IMR-90 (cell line): ENCODE results near the gene WIPI1. TPM values are rescaled to one million over a fixed set of nuclear protein-coding genes. Genes with fewer than 3 reads are reported as not detected.
A peak's percentile ranks its signal among the peaks of the same experiment; 100 is the strongest.

ENCODE experiments used
- ATAC-seq: fragments of 200-7000 bp; cut with Tn5 transposase; 2 replicates; pipeline ENCODE4 v1.9.1; 2020; ENCODE audit warnings: low read depth, mild to moderate bottlenecking, moderate library complexity
- BruUV-seq: library from RNA; stranded (reverse); fragments of 400-500 nt; replicated peaks from 2 replicates; lab custom pipeline; 2021; lab: Mats Ljungman, UMichigan
- CTCF ChIA-PET: fragments of 300-600 bp; formaldehyde crosslinking; extraction: SDS; loops from one replicate; lab custom pipeline; 2021; ENCODE audit warnings: antibody characterized with exemption; lab: Yijun Ruan, JAX
- POLR2A ChIA-PET: fragments of 300-600 bp; sonication (Branson Sonifier 250); formaldehyde crosslinking; loops from one replicate; lab custom pipeline; 2022; ENCODE audit warnings: antibody characterized with exemption; ENCODE audit not compliant: unreplicated experiment; lab: Charles Lee
- DNase-seq: peaks from one replicate; pipeline ENCODE4 v3.0.0; 2013
- H2AFZ ChIP-seq: replicated peaks from 2 replicates; pipeline ENCODE3; 2013; ENCODE audit warnings: low read length, mild to moderate bottlenecking; ENCODE audit not compliant: poor library complexity
- H2AK5ac ChIP-seq: 2 replicates; pipeline ENCODE4 v1.6.1; 2013; ENCODE audit warnings: low read depth, low read length, inconsistent platforms
- H2AK9ac ChIP-seq: replicated peaks from 2 replicates; pipeline ENCODE3; 2013; ENCODE audit warnings: mild to moderate bottlenecking, low read depth, low read length, moderate library complexity; ENCODE audit not compliant: poor library complexity
- H2BK120ac ChIP-seq: 2 replicates; pipeline ENCODE4 v1.6.1; 2013; ENCODE audit warnings: low read depth, low read length, inconsistent platforms
- H2BK15ac ChIP-seq: 3 replicates; pipeline ENCODE4 v1.6.1; 2013; ENCODE audit warnings: low read depth, low read length, inconsistent platforms
- H2BK20ac ChIP-seq: 2 replicates; pipeline ENCODE4 v1.6.1; 2013; ENCODE audit warnings: low read depth, mild to moderate bottlenecking, inconsistent platforms, low read length, moderate library complexity
- H2BK5ac ChIP-seq: 2 replicates; pipeline ENCODE4 v1.6.1; 2013; ENCODE audit warnings: mild to moderate bottlenecking, low read depth, low read length, inconsistent platforms; ENCODE audit not compliant: poor library complexity, severe bottlenecking
- H3K14ac ChIP-seq: replicated peaks from 2 replicates; pipeline ENCODE4 v1.6.1; 2013; ENCODE audit warnings: low read depth, low read length, inconsistent platforms
- H3K18ac ChIP-seq: 2 replicates; pipeline ENCODE4 v1.6.1; 2013; ENCODE audit warnings: low read depth, low read length, control low read depth
- H3K23ac ChIP-seq: 2 replicates; pipeline ENCODE4 v1.6.1; 2013; ENCODE audit warnings: low read depth, low read length, inconsistent platforms
- H3K27ac ChIP-seq: 2 replicates; pipeline ENCODE4 v1.5.1; 2013; ENCODE audit warnings: mild to moderate bottlenecking, control low read depth, low read length; ENCODE audit not compliant: insufficient read depth
- H3K27me3 ChIP-seq: 2 replicates; pipeline ENCODE4 v1.6.1; 2013; ENCODE audit warnings: low read length; ENCODE audit not compliant: control insufficient read depth, insufficient read depth
- H3K36me3 ChIP-seq: 2 replicates; pipeline ENCODE4 v1.6.1; 2013; ENCODE audit warnings: low read length, mixed read lengths; ENCODE audit not compliant: control insufficient read depth, insufficient read depth
- H3K4ac ChIP-seq: 2 replicates; pipeline ENCODE4 v1.6.1; 2013; ENCODE audit warnings: low read depth, low read length, inconsistent platforms
- H3K4me1 ChIP-seq: 2 replicates; pipeline ENCODE4 v1.6.1; 2013; ENCODE audit warnings: low read length, mixed read lengths; ENCODE audit not compliant: control insufficient read depth, insufficient read depth
- H3K4me2 ChIP-seq: 2 replicates; pipeline ENCODE4 v1.6.1; 2013; ENCODE audit warnings: low read depth, mild to moderate bottlenecking, control low read depth, low read length, moderate library complexity
- H3K4me3 ChIP-seq: 2 replicates; pipeline ENCODE4 v1.5.1; 2013; ENCODE audit warnings: low read depth, mild to moderate bottlenecking, control low read depth, low read length, moderate library complexity; ENCODE audit not compliant: insufficient read depth
- H3K56ac ChIP-seq: 2 replicates; pipeline ENCODE4 v1.6.1; 2013; ENCODE audit warnings: low read length, inconsistent platforms; ENCODE audit not compliant: insufficient read depth; ENCODE audit errors: extremely low read depth
- H3K79me1 ChIP-seq, 2 experiments: 2 replicates each; pipeline ENCODE4 v1.6.1; 2013; ENCODE audit warnings: low read length in 2 of 2, inconsistent platforms in 1 of 2, low read depth in 1 of 2
- H3K9ac ChIP-seq: 2 replicates; pipeline ENCODE4 v1.6.1; 2013; ENCODE audit warnings: low read depth, low read length, control low read depth
- H3K9me1 ChIP-seq: 2 replicates; pipeline ENCODE4 v1.6.1; 2013; ENCODE audit warnings: low read length, inconsistent platforms; ENCODE audit not compliant: insufficient read depth
- H3K9me3 ChIP-seq: 2 replicates; pipeline ENCODE4 v1.6.1; 2013; ENCODE audit warnings: low read length; ENCODE audit not compliant: control insufficient read depth, insufficient read depth
- H4K20me1 ChIP-seq: 2 replicates; pipeline ENCODE4 v1.6.1; 2013; ENCODE audit warnings: low read length, inconsistent platforms; ENCODE audit not compliant: insufficient read depth
- H4K5ac ChIP-seq: 2 replicates; pipeline ENCODE4 v1.6.1; 2013; ENCODE audit warnings: mild to moderate bottlenecking, low read depth, low read length, control low read depth
- H4K8ac ChIP-seq, 2 experiments: 2 replicates each; pipeline ENCODE4 v1.6.1; 2013; ENCODE audit warnings: low read depth in 2 of 2, low read length in 2 of 2, control low read depth in 1 of 2, inconsistent platforms in 1 of 2
- H4K91ac ChIP-seq: 2 replicates; pipeline ENCODE4 v1.6.1; 2013; ENCODE audit warnings: low read depth, low read length, inconsistent platforms; ENCODE audit not compliant: insufficient read depth
- BHLHE40 ChIP-seq: fragments of 150-350 bp; IDR thresholded peaks from 2 replicates; pipeline ENCODE4 v1.6.1; 2016; ENCODE audit warnings: mild to moderate bottlenecking, low read depth, low read length
- CHD1 ChIP-seq: IDR thresholded peaks from 2 replicates; pipeline ENCODE4 v1.6.1; 2012; ENCODE audit warnings: low read depth, low read length, improper control_type of control experiment
- MAZ ChIP-seq: IDR thresholded peaks from 2 replicates; pipeline ENCODE4 v1.6.1; 2012; ENCODE audit warnings: low read depth, mild to moderate bottlenecking, low read length, improper control_type of control experiment, moderate library complexity, borderline replicate concordance
- RCOR1 ChIP-seq: IDR thresholded peaks from 2 replicates; pipeline ENCODE4 v1.6.1; 2012; ENCODE audit warnings: mild to moderate bottlenecking, low read length, improper control_type of control experiment; ENCODE audit not compliant: insufficient replicate concordance
- RFX5 ChIP-seq: IDR thresholded peaks from 2 replicates; pipeline ENCODE4 v1.8.0; 2012; ENCODE audit warnings: low read depth, mild to moderate bottlenecking, low read length, moderate library complexity
- WGBS, 2 experiments: methylation state at CpG; one replicate each; pipeline versions ENCODE4 v1.1.5 to v1.1.7; 2013; ENCODE audit warnings: missing lambda C conversion rate in 2 of 2; ENCODE audit not compliant: insufficient read length in 1 of 2; ENCODE audit errors: extremely low coverage in 2 of 2; 5-methylcytosine and 5-hydroxymethylcytosine counted together
- dilution Hi-C: fragments of 300-500 bp; cut with HindIII; formaldehyde crosslinking; loops from one replicate; pipeline ENCODE4 v1.14.3; 2018; ENCODE audit warnings: low sequenced_read_pairs; ENCODE audit not compliant: unreplicated experiment
- in situ Hi-C: fragments of 300-500 bp; cut with MboI; formaldehyde crosslinking; loops from 3 replicates; pipeline ENCODE4 v1.14.3; 2019; ENCODE audit warnings: low sequenced_read_pairs, inconsistent platforms, mixed read lengths
- intact Hi-C: fragments of 100-400 bp; cut with micrococcal nuclease; formaldehyde crosslinking; loops from 2 replicates; pipeline ENCODE4 v1.10.0; 2022
- polyA plus RNA-seq, 3 experiments: library from polyadenylated mRNA; depleted of rRNA; stranded (reverse); fragments of >200 nt; gene quantifications; 2 replicates each; pipeline ENCODE4 v1.2.3, GENCODE V29; 2012; ENCODE audit warnings: low replicate concordance in 1 of 3
- total RNA-seq: library from RNA; depleted of rRNA; stranded (reverse); fragments of >200 nt; gene quantifications from 2 replicates; pipeline ENCODE4 v1.2.3, GENCODE V29; 2012

WIPI1 gene
- total and polyA plus RNA-seq, 2 of the 4 experiments (the other 2 are of a cell fraction), result 78.6 to 129 TPM

DNA sequence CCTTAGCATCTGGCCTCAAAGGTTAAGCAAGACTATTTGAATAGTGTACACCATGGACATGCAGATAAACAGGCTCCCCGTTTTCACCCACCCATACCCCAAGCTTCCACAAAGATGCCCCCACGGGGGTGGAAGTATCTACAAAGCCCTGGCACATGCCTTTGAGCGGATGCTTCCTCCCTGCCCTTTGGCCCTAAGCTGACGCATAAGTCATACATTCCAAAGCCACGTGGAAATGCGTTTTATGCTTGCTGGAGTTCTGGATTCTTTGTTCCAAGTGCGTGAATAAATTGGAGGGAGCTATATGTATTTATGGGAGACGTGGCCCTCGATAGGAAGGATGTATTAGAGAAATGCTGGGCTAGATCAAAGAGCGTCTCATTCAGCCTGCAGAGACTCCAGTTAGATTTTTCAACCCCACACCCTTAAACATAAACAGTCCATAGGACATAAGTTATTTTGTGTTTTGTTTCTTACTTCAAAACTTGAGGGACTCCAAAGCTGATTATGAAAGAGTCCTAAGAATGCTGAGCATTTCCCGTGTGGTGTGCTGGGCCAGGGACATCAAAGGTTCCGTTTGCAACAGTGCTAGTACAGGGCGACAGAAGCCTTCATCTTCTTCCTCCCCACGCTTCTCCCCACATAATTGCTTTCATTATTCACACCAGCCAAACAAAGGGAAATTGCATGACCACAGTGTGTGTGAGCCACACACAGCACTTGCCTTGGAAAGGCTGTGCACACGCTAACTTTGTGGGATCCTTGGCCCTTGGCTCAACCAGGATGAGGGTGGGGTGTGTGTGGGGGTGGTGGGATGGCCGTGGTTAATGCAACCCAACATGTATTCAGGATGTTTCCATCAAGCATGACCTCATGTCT is 73.6 kb downstream of the WIPI1 start (continued):
- TF ChIP-seq RCOR1 (no peak), MAZ (peak; percentile 57; the same call in 1 of the 2 replicates), CHD1 (no peak; the same call in 1 of the 2 replicates)

DNA sequence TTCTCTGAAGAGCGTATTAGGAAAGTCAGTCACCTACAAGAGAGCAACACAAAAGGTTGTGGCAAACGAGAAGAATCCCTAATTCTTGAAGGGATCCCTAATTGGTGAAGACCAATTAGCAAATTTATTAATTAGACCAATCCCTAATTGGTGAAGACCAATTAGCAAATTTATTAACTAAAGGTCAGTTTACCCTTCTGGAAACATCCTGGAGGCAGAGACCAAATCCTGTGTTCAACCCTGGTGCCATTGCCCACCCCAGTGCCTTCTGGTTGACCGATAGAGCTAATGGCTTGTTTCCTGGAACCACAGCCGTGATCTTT is 74.2 kb downstream of the WIPI1 start:
- Histone ChIP-seq H2BK15ac (peak overlapping the region; percentile 71), H3K4me3 (no peak overlapping the region), H2BK5ac (peak overlapping the region; percentile 99), H3K27me3 (no peaks in the 10 kb centered on the region), H4K91ac (peak overlapping the region; percentile 95), H3K79me1 (peaks cover 0 to 4% of the 10 kb centered on the region in 2 experiments; a peak in 1 of 4 replicates), H3K4me1 (peaks cover 27% of the 10 kb centered on the region), H3K9ac (no peak overlapping the region), H4K8ac (peak overlapping the region; percentile 52 to 96), H3K4ac (peak overlapping the region; percentile 100), H3K14ac (peak overlapping the region; percentile 71), H4K5ac (peak overlapping the region; percentile 45), H3K56ac (peak overlapping the region; percentile 92), H3K9me1 (peaks cover 33% of the 10 kb centered on the region), H2BK120ac (peak overlapping the region; percentile 100), H2BK20ac (peak overlapping the region; percentile 99), H3K36me3 (no peaks in the 10 kb centered on the region), H3K4me2 (peak overlapping the region; percentile 77; the same call in 1 of the 2 replicates), H4K20me1 (no peaks in the 10 kb centered on the region), H3K23ac (peak overlapping the region; percentile 82; the same call in 1 of the 2 replicates), H3K18ac (peak overlapping the region; percentile 58), H3K9me3 (no peaks in the 10 kb centered on the region), H2AK9ac (no peak overlapping the region), H3K27ac (peak overlapping the region; percentile 94), H2AFZ (peak overlapping the region; percentile 89), H2AK5ac (peak overlapping the region; percentile 83)
- intact Hi-C loops, result loop anchor here (5.0 kb wide), 2 partner anchors 74 to 91 kb away; partner anchors contain the start of genes ARSG, SLC16A6 and WIPI1
- in situ Hi-C loops, result no loop called here
- dilution Hi-C loops, result no loop called here
- POLR2A ChIA-PET, result no interaction called here
- BruUV-seq, result no TSS peak
- DNase-seq, result no peak
- no peak for TF ChIP-seq BHLHE40
- no peak for TF ChIP-seq MAZ
- TF ChIP-seq RFX5, result no peak
- no CpG with 5 or more reads among the region's 4 CpGs for WGBS, 2 experiments
- ATAC-seq, result no peak
- CTCF ChIA-PET, result interaction anchor here (1.1 to 4.3 kb wide), 2 partner anchors 16 to 112 kb away, joined by 3 to 24 read pairs; no protein-coding TSS in a partner anchor
